GM12878 (cell line): ENCODE measurements around the gene CDKN2A. TPM values are rescaled to one million over a fixed set of nuclear protein-coding genes. Genes with fewer than 3 reads are reported as not detected.

Source experiments
- ASH2L ChIP-seq: fragments of 300-600, 200-600 bp; sonication (generic); IDR thresholded peaks from 2 replicates; pipeline ENCODE4 v1.6.1; 2017; ENCODE audit warnings: low read depth, mild to moderate bottlenecking, borderline replicate concordance
- BCL11A ChIP-seq: IDR thresholded peaks from 2 replicates; pipeline ENCODE4 v1.6.1; 2011; ENCODE audit warnings: low read depth, low read length
- BHLHE40 ChIP-seq, 2 experiments: fragments of 450-650 bp in 1 of 2; IDR thresholded peaks; 2 replicates each; pipeline ENCODE4 v1.6.1; 2011 to 2017; ENCODE audit warnings: low read depth in 2 of 2, borderline replicate concordance in 1 of 2, improper control_type of control experiment in 1 of 2, low read length in 1 of 2, mild to moderate bottlenecking in 1 of 2
- CHD2 ChIP-seq: IDR thresholded peaks from 2 replicates; pipeline ENCODE4 v1.6.1; 2011; ENCODE audit warnings: low read depth, low read length, improper control_type of control experiment, borderline replicate concordance
- CHD4 ChIP-seq: fragments of 200-600 bp; sonication (generic); IDR thresholded peaks from 2 replicates; pipeline ENCODE4 v1.6.1; 2016; ENCODE audit warnings: mild to moderate bottlenecking
- CREB1 ChIP-seq: IDR thresholded peaks from 2 replicates; pipeline ENCODE4 v1.6.1; 2012; ENCODE audit warnings: low read depth, mild to moderate bottlenecking, inconsistent platforms
- ETV6 ChIP-seq, 2 experiments: fragments of 450-650 bp in 1 of 2; IDR thresholded peaks in 1 of 2; conservative IDR thresholded peaks in 1 of 2; 2 replicates each; pipeline ENCODE4 v1.6.1; 2014; ENCODE audit warnings: antibody characterized with exemption in 1 of 2, borderline replicate concordance in 1 of 2, low read depth in 1 of 2, mild to moderate bottlenecking in 1 of 2, moderate library complexity in 1 of 2
- HDAC6 ChIP-seq: fragments of 200-600 bp; sonication (generic); IDR thresholded peaks from one replicate; pipeline ENCODE4 v1.8.0; 2017; ENCODE audit warnings: antibody characterized with exemption; ENCODE audit not compliant: unreplicated experiment
- HDGF ChIP-seq: fragments of 450-650 bp; IDR thresholded peaks from 2 replicates; pipeline ENCODE4 v1.6.1; 2016; ENCODE audit warnings: antibody characterized with exemption
- MTA2 ChIP-seq: fragments of 450-650 bp; IDR thresholded peaks from 2 replicates; pipeline ENCODE4 v1.6.1; 2016; ENCODE audit warnings: low read depth, mild to moderate bottlenecking, moderate library complexity
- NR2C1 ChIP-seq: fragments of 450-650 bp; IDR thresholded peaks from 2 replicates; pipeline ENCODE4 v1.6.1; 2017; ENCODE audit warnings: antibody characterized with exemption, mild to moderate bottlenecking, moderate library complexity
- RB1 ChIP-seq: fragments of 450-650 bp; formaldehyde crosslinking; IDR thresholded peaks from 2 replicates; pipeline ENCODE4 v1.6.1; 2017; ENCODE audit warnings: mild to moderate bottlenecking, borderline replicate concordance
- RELA ChIP-seq: fragments of 450-650 bp; IDR thresholded peaks from 2 replicates; pipeline ENCODE4 v1.8.0; 2014; ENCODE audit warnings: borderline replicate concordance; ENCODE audit not compliant: partially characterized antibody
- RUNX3 ChIP-seq: IDR thresholded peaks from 2 replicates; pipeline ENCODE4 v1.6.1; 2012; ENCODE audit warnings: low read length, inconsistent platforms
- SKIL ChIP-seq: fragments of 450-650 bp; IDR thresholded peaks from 2 replicates; pipeline ENCODE4 v1.6.1; 2017; ENCODE audit warnings: mild to moderate bottlenecking, low read depth, inconsistent platforms; ENCODE audit not compliant: poor library complexity, severe bottlenecking
- SUZ12 ChIP-seq: fragments of 200-600 bp; sonication (generic); IDR thresholded peaks from one replicate; pipeline ENCODE4 v1.6.1; 2018; ENCODE audit warnings: antibody characterized with exemption, mild to moderate bottlenecking; ENCODE audit not compliant: unreplicated experiment
- TBL1XR1 ChIP-seq: IDR thresholded peaks from 2 replicates; pipeline ENCODE4 v1.6.1; 2012; ENCODE audit warnings: low read depth, low read length, improper control_type of control experiment
- TCF3 ChIP-seq: IDR thresholded peaks from 2 replicates; pipeline ENCODE4 v1.6.1; 2012; ENCODE audit warnings: low read depth, mild to moderate bottlenecking, low read length, borderline replicate concordance; ENCODE audit not compliant: insufficient read depth
- ZBTB33 ChIP-seq: fragments of 450-650 bp; IDR thresholded peaks from 2 replicates; pipeline ENCODE4 v1.6.1; 2017; ENCODE audit warnings: mild to moderate bottlenecking
- polyA plus RNA-seq, 11 experiments: library from polyadenylated mRNA; depleted of rRNA in 4 of 11; unstranded in 6 of 11; stranded (reverse) in 5 of 11; fragments of >200 nt; fragmentation: Nextera tagmentation in 4 of 11; fragmentation: Illumina TruSeq in 1 of 11; extraction: Ambion mirVana in 4 of 11; extraction: Trizol in 1 of 11; gene quantifications; 1 replicate in 1 of 11; 2 replicates in 10 of 11; pipeline versions ENCODE4 v1.2.1 to v1.2.3, GENCODE V29; 2011 to 2016; ENCODE audit warnings: inconsistent platforms in 2 of 11, missing spikeins in 2 of 11, low read depth in 1 of 11
- total RNA-seq, 4 experiments: library from RNA; depleted of rRNA in 3 of 4; stranded (reverse); fragments of >200 nt in 3 of 4; fragmentation: Illumina TruSeq in 1 of 4; extraction: Trizol in 1 of 4; gene quantifications; 2 replicates each; pipeline versions ENCODE4 v1.2.1 to v1.2.3, GENCODE V29; 2013 to 2021

Gene CDKN2A
- total and polyA plus RNA-seq, 10 of the 15 experiments (the other 5 are each of a cell fraction or from before 2014, with no cell fraction given), result 0.84 to 41.2 (median 18.4) TPM

GRCh38 chr9:21964925-21965385 lies 29.2 kb downstream of the CDKN2A start (continued):
- TF ChIP-seq BCL11A, result no peak; the same call in 1 of the 2 replicates
- peak; percentile 41 to 62; a peak in 3 of 4 replicates for TF ChIP-seq BHLHE40 (IDR thresholded peaks at IDR 0.05; ENCODE audit: borderline replicate concordance in 1 of 2, low read depth in 2 of 2, low read length in 1 of 2)
- TF ChIP-seq MTA2, result no peak
- TF ChIP-seq RELA, result no peak
- TF ChIP-seq HDGF, result no peak
- no peak for TF ChIP-seq ASH2L
- no peak for TF ChIP-seq CHD2
- no peak for TF ChIP-seq CHD4
- no peak for TF ChIP-seq SKIL
- TF ChIP-seq TCF3, result no peak
- no peak for TF ChIP-seq SUZ12
- TF ChIP-seq RUNX3, result peak; percentile 85
- no peak for TF ChIP-seq HDAC6
- no peak for TF ChIP-seq ETV6 (conservative IDR thresholded peaks at IDR 0.05 in 1 of 2, IDR thresholded peaks at IDR 0.05 in 1 of 2; ENCODE audit: borderline replicate concordance in 1 of 2, low read depth in 1 of 2)
- 0 out of 2 replicates have a peak, but pooled peaks have one; percentile 35 for TF ChIP-seq CREB1
- TF ChIP-seq TBL1XR1, result no peak
- no peak for TF ChIP-seq ZBTB33
- TF ChIP-seq RB1, result no peak
- TF ChIP-seq NR2C1, result no peak
